Breast epithelium (tissue), 4 donors: ENCODE results near the gene PRR7. TPM values are rescaled to one million over a fixed set of nuclear protein-coding genes. Genes with fewer than 3 reads are reported as not detected.

Experiments used
- DNase-seq, 2 donors: peaks; one replicate each; pipeline ENCODE4 v3.0.0-alpha.2; 2019; ENCODE audit warnings: low spot score in 2 of 2
- H3K27ac ChIP-seq, 2 donors: fragments of 200-600 bp; sonication (generic) in 1 of 2; one replicate each; pipeline ENCODE4 v1.5.1; 2016 to 2019; ENCODE audit warnings: mild to moderate bottlenecking in 1 of 2
- H3K27me3 ChIP-seq, 2 donors: fragments of 200-600 bp; sonication (generic) in 1 of 2; one replicate each; pipeline versions ENCODE4 v1.5.1 to v1.6.0; 2017 to 2019; ENCODE audit warnings: control low read depth in 1 of 2, mild to moderate bottlenecking in 1 of 2
- H3K36me3 ChIP-seq: fragments of 200-600 bp; one replicate; pipeline ENCODE4 v1.5.1; 2019
- H3K4me1 ChIP-seq, 2 donors: fragments of 200-600 bp; sonication (generic); one replicate each; pipeline ENCODE4 v1.5.1; 2016 to 2019; ENCODE audit warnings: control low read depth in 1 of 2
- H3K4me3 ChIP-seq, 3 donors: fragments of 200-600 bp; sonication (generic); 1 replicate in 2 of 3; 2 replicates in 1 of 3; pipeline ENCODE4 v1.5.1; 2016 to 2019; ENCODE audit warnings: mild to moderate bottlenecking in 3 of 3, moderate library complexity in 2 of 3
- H3K9me3 ChIP-seq, 2 donors: fragments of 200-600 bp; sonication (generic) in 1 of 2; one replicate each; pipeline ENCODE4 v1.5.1; 2016 to 2019; ENCODE audit warnings: control low read depth in 1 of 2
- CTCF ChIP-seq, 3 donors: fragments of 450-650 bp; IDR thresholded peaks; one replicate each; pipeline ENCODE4 v1.5.1; 2016 to 2017; ENCODE audit warnings: antibody characterized with exemption in 3 of 3, mild to moderate bottlenecking in 3 of 3, moderate library complexity in 3 of 3
- POLR2A ChIP-seq: fragments of 450-650 bp; IDR thresholded peaks from one replicate; pipeline ENCODE4 v1.6.1; 2016; ENCODE audit warnings: antibody characterized with exemption, mild to moderate bottlenecking, moderate library complexity
- POLR2AphosphoS5 ChIP-seq, 3 donors: sonication (generic); formaldehyde crosslinking; IDR thresholded peaks; one replicate each; pipeline ENCODE4 v1.6.1; 2017; ENCODE audit warnings: antibody characterized with exemption in 3 of 3
- intact Hi-C: fragments of 100-400 bp; cut with DNase I; formaldehyde crosslinking; loops from one replicate; pipeline ENCODE4 v1.15.1; 2023; ENCODE audit warnings: low total_unique reads
- total RNA-seq, 3 donors: library from RNA; depleted of rRNA; stranded (reverse); fragments of >200 nt; gene quantifications; one replicate each; pipeline ENCODE4 v1.1.0, GENCODE V29; 2016

The PRR7 gene
- total RNA-seq, 3 donors from 2014 or later = 0.48 to 2.0 (median 1.3) TPM

GRCh38 chr5:177431317-177432142 is 15.1 kb upstream of the PRR7 start:
- Histone ChIP-seq H3K4me1 (peaks cover 5 to 17% of the 10 kb centered on the region in 2 donors), H3K27ac (peak overlapping the region in 1 of 2 donors; percentile 54), H3K4me3 (no peak overlapping the region), H3K9me3 (no peaks in the 10 kb centered on the region), H3K27me3 (no peaks in the 10 kb centered on the region), H3K36me3 (no peaks in the 10 kb centered on the region)
- TF ChIP-seq CTCF (IDR thresholded peaks at IDR 0.05) (no peak), POLR2A (no peak), POLR2AphosphoS5 (IDR thresholded peaks at IDR 0.05) (peak in 1 of 3 donors; percentile 20)
- no peak for DNase-seq
- intact Hi-C loops = no loop called here

- Histone ChIP-seq H3K27me3 (no peaks in the 10 kb centered on the region), H3K4me1 (peaks cover 5 to 17% of the 10 kb centered on the region in 2 donors), H3K36me3 (no peaks in the 10 kb centered on the region), H3K27ac (peak overlapping the region in 1 of 2 donors; percentile 54), H3K4me3 (no peak overlapping the region), H3K9me3 (no peaks in the 10 kb centered on the region)
- DNase-seq = no peak
- no peak for TF ChIP-seq POLR2A
- TF ChIP-seq POLR2AphosphoS5 (IDR thresholded peaks at IDR 0.05) = no peak
- TF ChIP-seq CTCF (IDR thresholded peaks at IDR 0.05) = no peak
- intact Hi-C loops = no loop called here
These were observed 14.3 kb upstream of the PRR7 start for GRCh38 chr5:177432143-177432838.

- TF ChIP-seq POLR2AphosphoS5 (IDR thresholded peaks at IDR 0.05) = no peak
- TF ChIP-seq POLR2A = no peak
- TF ChIP-seq CTCF (IDR thresholded peaks at IDR 0.05) = no peak
- Histone ChIP-seq H3K4me1 (peaks cover 0 to 9% of the 10 kb centered on the region in 2 donors), H3K36me3 (no peaks in the 10 kb centered on the region), H3K27me3 (no peaks in the 10 kb centered on the region), H3K4me3 (no peak overlapping the region), H3K27ac (no peak overlapping the region), H3K9me3 (no peaks in the 10 kb centered on the region)
- intact Hi-C loops = no loop called here
- DNase-seq = no peak
These were observed 13.6 kb upstream of the PRR7 start for GRCh38 chr5:177432839-177433657.

- DNase-seq = no peak
- Histone ChIP-seq H3K27ac (no peak overlapping the region), H3K4me1 (peaks cover 0 to 5% of the 10 kb centered on the region in 2 donors), H3K9me3 (no peaks in the 10 kb centered on the region), H3K27me3 (no peaks in the 10 kb centered on the region), H3K36me3 (no peaks in the 10 kb centered on the region), H3K4me3 (no peak overlapping the region)
- TF ChIP-seq POLR2AphosphoS5 (IDR thresholded peaks at IDR 0.05) = no peak
- TF ChIP-seq POLR2A = no peak
- no peak for TF ChIP-seq CTCF (IDR thresholded peaks at IDR 0.05)
- intact Hi-C loops = no loop called here
These were observed 12.9 kb upstream of the PRR7 start for GRCh38 chr5:177433658-177434217.
